A673 (cell line): ENCODE data around the gene GSC. TPM values are rescaled to one million over a fixed set of nuclear protein-coding genes. Genes with fewer than 3 reads are reported as not detected.

Experiments used
- BruUV-seq: library from RNA; stranded (reverse); fragments of 400-500 nt; replicated peaks from 2 replicates; lab custom pipeline; 2021; lab: Mats Ljungman, UMichigan
- CTCF ChIA-PET: fragments of 300-600 bp; sonication (Branson Sonifier 250); formaldehyde crosslinking; loops from one replicate; lab custom pipeline; 2022; ENCODE audit warnings: antibody characterized with exemption; lab: Charles Lee
- POLR2A ChIA-PET: fragments of 300-600 bp; sonication (Branson Sonifier 250); formaldehyde crosslinking; loops from one replicate; lab custom pipeline; 2022; ENCODE audit warnings: antibody characterized with exemption; ENCODE audit not compliant: low non-redundant PET; lab: Charles Lee
- DNase-seq: peaks from one replicate; pipeline ENCODE4 v3.0.0-alpha.2; 2015; ENCODE audit warnings: low spot score
- H3K27ac ChIP-seq: fragments of 200-600 bp; sonication (generic); 2 replicates; pipeline ENCODE4 v1.5.1; 2016; ENCODE audit warnings: mixed run types, low read depth, mild to moderate bottlenecking, mixed read lengths, antibody characterized with exemption, low read length; ENCODE audit not compliant: poor library complexity, severe bottlenecking
- H3K27me3 ChIP-seq: fragments of 200-600 bp; sonication (generic); replicated peaks from 2 replicates; pipeline ENCODE4 v1.6.1; 2017; ENCODE audit warnings: mixed run types, low read depth, mild to moderate bottlenecking, mixed read lengths, antibody characterized with exemption, low read length; ENCODE audit not compliant: insufficient read depth, poor library complexity
- H3K36me3 ChIP-seq: fragments of 200-600 bp; sonication (generic); 2 replicates; pipeline ENCODE4 v1.6.1; 2016; ENCODE audit warnings: mixed run types, mild to moderate bottlenecking, mixed read lengths, antibody characterized with exemption, low read length; ENCODE audit not compliant: insufficient read depth, poor library complexity, severe bottlenecking
- H3K4me1 ChIP-seq: fragments of 200-600 bp; sonication (generic); 2 replicates; pipeline ENCODE4 v1.6.1; 2017; ENCODE audit warnings: mixed run types, mild to moderate bottlenecking, mixed read lengths, antibody characterized with exemption, low read length; ENCODE audit not compliant: insufficient read depth, poor library complexity, severe bottlenecking
- H3K4me3 ChIP-seq: fragments of 200-600 bp; sonication (generic); 2 replicates; pipeline ENCODE4 v1.5.1; 2016; ENCODE audit warnings: low read depth, mixed run types, mild to moderate bottlenecking, mixed read lengths, low read length; ENCODE audit not compliant: poor library complexity, severe bottlenecking
- H3K9me3 ChIP-seq: fragments of 200-600 bp; sonication (generic); 2 replicates; pipeline ENCODE4 v1.6.1; 2016; ENCODE audit warnings: mixed run types, low read depth, mild to moderate bottlenecking, mixed read lengths, antibody characterized with exemption, low read length; ENCODE audit not compliant: poor library complexity, severe bottlenecking
- EZH2 ChIP-seq: fragments of 200-600 bp; sonication (generic); IDR thresholded peaks from 2 replicates; pipeline ENCODE4 v1.6.1; 2017; ENCODE audit warnings: borderline replicate concordance, low read depth, mild to moderate bottlenecking, mixed read lengths, antibody characterized with exemption, low read length; ENCODE audit not compliant: poor library complexity, severe bottlenecking
- intact Hi-C: fragments of 100-400 bp; cut with micrococcal nuclease; formaldehyde crosslinking; loops from one replicate; pipeline ENCODE4 v1.10.0; 2022; ENCODE audit not compliant: unreplicated experiment
- total RNA-seq: library from RNA; stranded (reverse); gene quantifications from 2 replicates; pipeline ENCODE4 v1.2.3, GENCODE V29; 2021
- TF ChIP-seq, protein P1 (sequence below): fragments of 300-800, 200-600 bp; sonication (generic); conservative IDR thresholded peaks from 2 replicates; pipeline ENCODE4 v1.5.1; 2017; ENCODE audit warnings: low read depth, mild to moderate bottlenecking, antibody characterized with exemption, low read length, moderate library complexity, mixed read lengths

The GSC gene
- total RNA-seq, 1 experiment from 2014 or later = 4.2 TPM

DNA sequence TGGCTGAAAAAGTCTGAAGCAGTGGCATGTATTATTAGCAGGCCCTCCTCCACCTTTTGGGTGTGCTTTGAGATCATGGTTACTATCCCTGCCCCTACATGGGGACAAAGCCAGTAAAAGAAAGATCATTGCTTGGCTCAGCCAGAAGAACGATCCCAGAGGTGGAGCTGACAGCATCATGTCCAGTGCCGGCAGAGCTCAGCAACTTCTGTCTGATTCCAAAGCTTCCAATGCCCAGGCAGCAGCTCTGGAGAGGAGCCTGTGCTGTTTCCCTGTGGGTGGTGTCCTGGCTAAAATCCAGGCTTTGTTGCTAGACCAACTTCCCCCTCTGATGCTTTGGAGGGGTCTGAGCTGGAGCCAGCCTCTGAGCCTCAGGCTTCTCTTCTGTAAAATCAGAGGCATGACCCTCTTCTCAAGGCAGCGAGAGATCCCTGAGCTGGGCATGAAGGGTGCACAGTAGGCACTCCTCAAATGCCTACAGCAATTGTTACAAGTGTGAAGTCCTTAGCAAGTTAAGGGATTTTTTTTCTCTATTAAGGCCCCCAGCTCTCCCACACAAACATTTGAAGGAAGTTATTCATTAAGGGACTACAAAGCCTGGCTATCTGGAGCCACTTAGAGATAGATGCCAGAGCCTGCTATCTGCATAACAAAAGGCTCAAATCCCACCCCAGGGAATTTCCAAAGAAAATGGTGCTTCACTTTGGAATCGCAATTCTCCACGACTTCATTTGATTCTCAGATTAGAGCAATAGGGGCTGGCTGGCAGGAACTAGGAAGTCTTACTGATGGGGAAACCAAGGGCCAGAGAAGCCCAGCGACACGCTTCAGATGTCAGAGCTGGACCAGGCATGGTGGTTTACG, 10.9 kb upstream of the GSC start:
- CTCF ChIA-PET = no interaction called here
- peaks cover 8% of the 10 kb centered on the region for H3K4me1 ChIP-seq
- TF ChIP-seq, protein P1, sequence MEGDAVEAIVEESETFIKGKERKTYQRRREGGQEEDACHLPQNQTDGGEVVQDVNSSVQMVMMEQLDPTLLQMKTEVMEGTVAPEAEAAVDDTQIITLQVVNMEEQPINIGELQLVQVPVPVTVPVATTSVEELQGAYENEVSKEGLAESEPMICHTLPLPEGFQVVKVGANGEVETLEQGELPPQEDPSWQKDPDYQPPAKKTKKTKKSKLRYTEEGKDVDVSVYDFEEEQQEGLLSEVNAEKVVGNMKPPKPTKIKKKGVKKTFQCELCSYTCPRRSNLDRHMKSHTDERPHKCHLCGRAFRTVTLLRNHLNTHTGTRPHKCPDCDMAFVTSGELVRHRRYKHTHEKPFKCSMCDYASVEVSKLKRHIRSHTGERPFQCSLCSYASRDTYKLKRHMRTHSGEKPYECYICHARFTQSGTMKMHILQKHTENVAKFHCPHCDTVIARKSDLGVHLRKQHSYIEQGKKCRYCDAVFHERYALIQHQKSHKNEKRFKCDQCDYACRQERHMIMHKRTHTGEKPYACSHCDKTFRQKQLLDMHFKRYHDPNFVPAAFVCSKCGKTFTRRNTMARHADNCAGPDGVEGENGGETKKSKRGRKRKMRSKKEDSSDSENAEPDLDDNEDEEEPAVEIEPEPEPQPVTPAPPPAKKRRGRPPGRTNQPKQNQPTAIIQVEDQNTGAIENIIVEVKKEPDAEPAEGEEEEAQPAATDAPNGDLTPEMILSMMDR = no peak
- TF ChIP-seq EZH2 = no peak
- no peak overlapping the region for H3K27ac ChIP-seq
- H3K27me3 ChIP-seq = no peaks in the 10 kb centered on the region
- H3K36me3 ChIP-seq = no peaks in the 10 kb centered on the region
- intact Hi-C loops = no loop called here
- no peaks in the 10 kb centered on the region for H3K9me3 ChIP-seq
- no TSS peak for BruUV-seq
- H3K4me3 ChIP-seq = no peak overlapping the region
- POLR2A ChIA-PET = no interaction called here
- peak; percentile 83 for DNase-seq

DNA sequence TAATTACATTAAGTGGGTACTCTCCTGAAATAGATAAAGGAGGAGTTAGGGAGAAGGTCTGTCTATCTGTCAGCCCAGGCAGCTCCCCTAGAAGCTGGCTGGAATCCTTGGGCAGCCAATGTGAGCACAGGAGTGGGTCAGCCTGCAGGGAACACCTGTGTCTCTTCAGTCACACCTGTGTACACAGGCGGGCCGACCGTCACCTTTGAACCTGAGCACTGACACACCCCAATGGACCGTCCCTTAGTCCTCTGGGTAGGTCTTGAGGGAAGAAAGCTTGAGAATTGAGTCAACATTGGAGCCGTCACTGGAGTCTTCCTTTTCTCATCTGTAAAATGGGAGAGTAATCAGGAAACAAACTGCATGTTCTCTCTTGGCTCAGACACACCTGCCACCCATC, 9.8 kb upstream of the GSC start:
- no peak for DNase-seq
- no TSS peak for BruUV-seq
- Histone ChIP-seq H3K36me3 (no peaks in the 10 kb centered on the region), H3K4me3 (no peak overlapping the region), H3K9me3 (no peaks in the 10 kb centered on the region), H3K27ac (no peak overlapping the region), H3K27me3 (no peaks in the 10 kb centered on the region), H3K4me1 (peaks cover 11% of the 10 kb centered on the region)
- CTCF ChIA-PET = no interaction called here
- intact Hi-C loops = no loop called here
- POLR2A ChIA-PET = no interaction called here
- TF ChIP-seq, protein P1 = no peak
- no peak for TF ChIP-seq EZH2

DNA sequence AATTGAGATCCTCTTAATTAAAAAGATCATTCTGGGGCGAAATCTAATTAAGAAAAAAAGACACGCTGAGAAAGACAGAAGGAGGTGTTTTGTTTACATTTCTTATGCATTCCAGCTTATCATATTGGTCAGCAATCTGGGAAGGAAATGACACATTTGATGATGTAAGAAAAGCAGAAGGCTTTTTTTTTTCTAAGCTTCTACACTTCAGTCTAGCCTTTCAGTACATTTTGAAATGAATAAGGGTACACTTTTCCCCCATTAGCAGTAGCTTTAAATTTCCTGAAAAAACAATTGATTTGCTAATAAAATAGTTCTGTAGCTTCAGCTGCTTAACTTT, 5.9 kb upstream of the GSC start:
- Histone ChIP-seq H3K27ac (no peak overlapping the region), H3K4me1 (peaks cover 11% of the 10 kb centered on the region), H3K36me3 (no peaks in the 10 kb centered on the region), H3K9me3 (no peaks in the 10 kb centered on the region), H3K4me3 (no peak overlapping the region), H3K27me3 (peaks cover 5% of the 10 kb centered on the region)
- TF ChIP-seq, protein P1 = no peak
- no peak for TF ChIP-seq EZH2
- ChIA-PET POLR2A (no interaction called here), CTCF (no interaction called here)
- DNase-seq = peak; percentile 12
- intact Hi-C loops = no loop called here
- no TSS peak for BruUV-seq
